ENCODE results near the gene UQCRC1. TPM values are rescaled to one million over a fixed set of nuclear protein-coding genes. Genes with fewer than 3 reads are reported as not detected.

UQCRC1 gene
- total RNA-seq, 4 donors from 2014 or later, result 195 to 346 (median 302) TPM

DNA sequence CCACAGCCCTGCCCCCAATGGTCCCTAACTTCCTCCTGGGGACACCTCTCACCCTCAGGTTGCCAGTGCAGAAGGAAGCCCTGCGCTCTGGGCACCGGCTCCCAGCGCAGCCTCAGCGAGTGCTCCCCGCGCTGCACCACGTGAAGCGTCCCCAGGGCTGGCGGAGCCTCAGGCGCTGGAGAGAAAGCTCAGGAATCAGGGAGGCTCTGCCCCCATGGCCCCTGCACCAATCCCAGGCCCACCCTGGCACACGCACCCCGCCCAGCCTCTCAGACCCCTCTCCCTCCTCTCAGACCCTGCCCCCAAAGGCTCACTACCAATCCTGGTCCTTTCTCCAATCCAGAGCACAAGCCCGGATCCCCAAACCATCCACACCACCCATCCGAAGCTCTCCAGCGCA, 21.2 kb downstream of the UQCRC1 start:
- no peak for ATAC-seq
- H3K36me3 ChIP-seq, result no peaks in the 10 kb centered on the region
- H3K9me3 ChIP-seq, result no peaks in the 10 kb centered on the region
- WGBS, 2 donors (ENCODE audit: low coverage in 1 of 2), result 66 to 90% methylated on average over 3 to 6 of the region's 15 CpGs
- H3K27me3 ChIP-seq, result peaks cover 17% of the 10 kb centered on the region
- no peak for TF ChIP-seq POLR2AphosphoS5 (IDR thresholded peaks at IDR 0.05)
- no peak for TF ChIP-seq CTCF (IDR thresholded peaks at IDR 0.05)
- no peak for TF ChIP-seq POLR2A (IDR thresholded peaks at IDR 0.05)
- no peak for TF ChIP-seq EP300 (IDR thresholded peaks at IDR 0.05)
- no peak overlapping the region for H3K4me3 ChIP-seq
- H3K4me1 ChIP-seq, result no peaks in the 10 kb centered on the region
- no peak overlapping the region for H3K27ac ChIP-seq

GRCh38 chr3:48587686-48588085, 21.8 kb downstream of the UQCRC1 start:
- 60% methylated on average over 4 of the region's 11 CpGs; no CpG with 5 or more reads in 1 of the 2 donors for WGBS, 2 donors (ENCODE audit: low coverage in 1 of 2)

DNA sequence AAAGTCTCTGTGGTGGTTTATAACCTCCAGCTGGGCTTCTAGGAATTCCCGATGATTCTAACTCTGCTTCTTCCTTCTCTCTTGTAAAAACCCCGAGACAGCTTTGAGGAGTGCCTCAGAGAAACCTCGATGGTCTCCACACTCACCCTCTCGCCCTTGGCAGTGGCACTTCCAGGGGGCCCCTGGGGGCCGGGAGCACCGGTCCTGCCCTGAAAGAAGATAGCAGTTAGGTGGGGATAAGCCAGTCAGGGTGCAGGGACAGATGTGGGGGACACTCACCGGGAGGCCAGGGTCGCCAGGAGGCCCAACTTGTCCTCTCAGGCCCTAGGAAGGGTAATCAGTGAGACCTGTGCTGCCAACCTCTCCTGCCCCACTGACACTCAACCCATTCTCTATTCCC, 24.0 kb downstream of the UQCRC1 start:
- ATAC-seq, result no peak
- no peaks in the 10 kb centered on the region for H3K4me1 ChIP-seq
- 86% methylated on average over 1 of the region's 8 CpGs; no CpG with 5 or more reads in 1 of the 2 donors for WGBS, 2 donors (ENCODE audit: low coverage in 1 of 2)
- H3K27ac ChIP-seq, result no peak overlapping the region
- TF ChIP-seq POLR2AphosphoS5 (IDR thresholded peaks at IDR 0.05) (no peak), CTCF (IDR thresholded peaks at IDR 0.05) (no peak), EP300 (IDR thresholded peaks at IDR 0.05) (no peak), POLR2A (IDR thresholded peaks at IDR 0.05) (no peak)
- H3K4me3 ChIP-seq, result no peak overlapping the region
- H3K36me3 ChIP-seq, result no peaks in the 10 kb centered on the region
- no peaks in the 10 kb centered on the region for H3K9me3 ChIP-seq
- no peaks in the 10 kb centered on the region for H3K27me3 ChIP-seq

More at GRCh38 chr3:48587686-48588085, 21.8 kb downstream of the UQCRC1 start:
- TF ChIP-seq POLR2A (IDR thresholded peaks at IDR 0.05) (no peak), CTCF (IDR thresholded peaks at IDR 0.05) (no peak), POLR2AphosphoS5 (IDR thresholded peaks at IDR 0.05) (no peak), EP300 (IDR thresholded peaks at IDR 0.05) (no peak)
- Histone ChIP-seq H3K27ac (no peak overlapping the region), H3K4me1 (no peaks in the 10 kb centered on the region), H3K36me3 (no peaks in the 10 kb centered on the region), H3K9me3 (no peaks in the 10 kb centered on the region), H3K27me3 (peaks cover 12% of the 10 kb centered on the region), H3K4me3 (no peak overlapping the region)
- no peak for ATAC-seq

GRCh38 chr3:48584836-48585235, 24.6 kb downstream of the UQCRC1 start:
- ATAC-seq, result no peak
- no CpG with 5 or more reads among the region's 9 CpGs for WGBS, 2 donors (ENCODE audit: low coverage in 1 of 2)
- H3K36me3 ChIP-seq, result no peaks in the 10 kb centered on the region

More at GRCh38 chr3:48584836-48585235, 24.6 kb downstream of the UQCRC1 start:
- H3K27ac ChIP-seq, result no peak overlapping the region
- no peak overlapping the region for H3K4me3 ChIP-seq
- H3K27me3 ChIP-seq, result no peaks in the 10 kb centered on the region
- H3K4me1 ChIP-seq, result no peaks in the 10 kb centered on the region
- TF ChIP-seq CTCF (IDR thresholded peaks at IDR 0.05) (no peak), POLR2A (IDR thresholded peaks at IDR 0.05) (no peak), EP300 (IDR thresholded peaks at IDR 0.05) (no peak), POLR2AphosphoS5 (IDR thresholded peaks at IDR 0.05) (no peak)
- no peaks in the 10 kb centered on the region for H3K9me3 ChIP-seq
